Natural killer cell (primary cell): Measurements from ENCODE around the gene IRF1. TPM values are rescaled to one million over a fixed set of nuclear protein-coding genes. Genes with fewer than 3 reads are reported as not detected.

Experiments used
- ATAC-seq, 3 donors: fragments of 150-1000 bp in 2 of 3; fragments of 200-7000 bp in 1 of 3; cut with Tn5 transposase; 1 replicate in 1 of 3; 2 replicates in 2 of 3; pipeline ENCODE4 v1.10.0; 2021; ENCODE audit warnings: mild to moderate bottlenecking in 2 of 3, moderate library complexity in 2 of 3
- DNase-seq, 2 donors: peaks; one replicate each; pipeline versions ENCODE4 v3.0.0 to v3.0.0-alpha.2; 2013 to 2021; ENCODE audit warnings: mixed read lengths in 1 of 2
- H3K27ac ChIP-seq: one replicate; pipeline ENCODE4 v1.5.1; 2013; ENCODE audit warnings: mild to moderate bottlenecking, low read length
- H3K27me3 ChIP-seq: one replicate; pipeline ENCODE4 v1.6.1; 2013; ENCODE audit warnings: low read length; ENCODE audit not compliant: control insufficient read depth, insufficient read depth
- H3K36me3 ChIP-seq: one replicate; pipeline ENCODE4 v1.6.1; 2013; ENCODE audit warnings: low read length; ENCODE audit not compliant: control insufficient read depth, insufficient read depth
- H3K4me1 ChIP-seq: one replicate; pipeline ENCODE4 v1.6.1; 2013; ENCODE audit warnings: low read length; ENCODE audit not compliant: control insufficient read depth, insufficient read depth
- H3K4me3 ChIP-seq: one replicate; pipeline ENCODE4 v1.5.1; 2013; ENCODE audit warnings: low read length
- H3K9me3 ChIP-seq: one replicate; pipeline ENCODE4 v1.6.1; 2013; ENCODE audit warnings: low read length; ENCODE audit not compliant: control insufficient read depth, insufficient read depth
- H3K27ac Mint-ChIP-seq, 2 donors: one replicate each; pipeline ENCODE4 v1.8.0; 2022; ENCODE audit warnings: mild to moderate bottlenecking in 2 of 2, mixed read lengths in 2 of 2, moderate library complexity in 1 of 2
- H3K27me3 Mint-ChIP-seq, 2 donors: one replicate each; pipeline ENCODE4 v1.8.0; 2022; ENCODE audit warnings: low read depth in 2 of 2, mixed read lengths in 2 of 2
- H3K36me3 Mint-ChIP-seq: one replicate; pipeline ENCODE4 v1.8.0; 2022; ENCODE audit warnings: mixed read lengths
- H3K4me1 Mint-ChIP-seq, 2 donors: one replicate each; pipeline ENCODE4 v1.8.0; 2022; ENCODE audit warnings: mixed read lengths in 2 of 2
- H3K4me3 Mint-ChIP-seq: one replicate; pipeline ENCODE4 v1.8.0; 2022; ENCODE audit warnings: mild to moderate bottlenecking, moderate library complexity, mixed read lengths
- H3K9me3 Mint-ChIP-seq, 2 donors: one replicate each; pipeline ENCODE4 v1.8.0; 2022; ENCODE audit warnings: mixed read lengths in 2 of 2
- WGBS: methylation state at CpG from one replicate; pipeline ENCODE4 v1.1.7; 2013; ENCODE audit warnings: missing lambda C conversion rate; ENCODE audit not compliant: insufficient coverage; 5-methylcytosine and 5-hydroxymethylcytosine counted together
- intact Hi-C: fragments of 100-400 bp; cut with micrococcal nuclease; formaldehyde crosslinking; loops from one replicate; pipeline ENCODE4 v1.14.2; 2022
- total RNA-seq, 4 donors: library from RNA; stranded (reverse); fragments of 120-200 nt in 1 of 4; gene quantifications; one replicate each; pipeline versions ENCODE4 v1.2.3 to v1.2.4, GENCODE V29; 2013 to 2022
- TF ChIP-seq, protein P1 (sequence below): fragments of 200-600 bp; IDR thresholded peaks from one replicate; pipeline ENCODE4 v1.8.0; 2022; ENCODE audit warnings: antibody characterized with exemption

Gene IRF1
- total RNA-seq, 3 donors from 2014 or later (not counting 1 experiment from before 2014, with no cell fraction given), result 1,190 to 1,513 (median 1,282) TPM

DNA sequence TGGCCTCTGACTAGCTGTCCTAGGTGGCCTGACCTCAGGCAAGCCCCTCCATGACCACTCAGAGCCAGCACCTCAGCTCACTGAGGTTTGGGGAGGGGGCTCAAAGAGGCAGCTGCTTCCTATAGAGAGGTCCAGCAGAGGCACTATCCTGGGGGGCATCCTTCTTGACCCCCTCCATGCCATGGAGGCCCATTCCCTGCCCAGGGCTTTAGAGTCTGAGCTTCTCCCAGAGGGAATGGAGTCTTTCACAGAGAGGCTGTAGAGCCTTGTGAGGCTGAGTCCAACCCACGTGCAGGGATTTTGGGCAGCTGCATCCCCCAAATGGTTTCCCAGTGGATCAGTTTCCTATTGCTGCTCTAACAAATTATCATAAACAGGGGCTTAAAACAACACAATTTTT, 16.9 kb downstream of the IRF1 start:
- WGBS, result 100% methylated on average over 1 of the region's 1 CpG
- Mint-ChIP-seq H3K9me3 (no peaks in the 10 kb centered on the region), H3K4me3 (peak overlapping the region; percentile 78), H3K27me3 (no peaks in the 10 kb centered on the region), H3K36me3 (no peaks in the 10 kb centered on the region), H3K4me1 (peaks cover 91 to 93% of the 10 kb centered on the region in 2 donors), H3K27ac (peak overlapping the region; percentile 97 to 100)
- H3K4me1 ChIP-seq, result peaks cover 99% of the 10 kb centered on the region
- no peak for ATAC-seq
- H3K36me3 ChIP-seq, result peaks cover 16% of the 10 kb centered on the region
- peak; percentile 33 to 53 for DNase-seq
- H3K27ac ChIP-seq, result peak overlapping the region; percentile 85
- intact Hi-C loops, result loop anchor here (2.0 kb wide), 2 partner anchors 15 to 17 kb away; no protein-coding TSS in a partner anchor
- H3K27me3 ChIP-seq, result no peaks in the 10 kb centered on the region
- H3K4me3 ChIP-seq, result no peak overlapping the region
- H3K9me3 ChIP-seq, result no peaks in the 10 kb centered on the region
- TF ChIP-seq, protein P1, sequence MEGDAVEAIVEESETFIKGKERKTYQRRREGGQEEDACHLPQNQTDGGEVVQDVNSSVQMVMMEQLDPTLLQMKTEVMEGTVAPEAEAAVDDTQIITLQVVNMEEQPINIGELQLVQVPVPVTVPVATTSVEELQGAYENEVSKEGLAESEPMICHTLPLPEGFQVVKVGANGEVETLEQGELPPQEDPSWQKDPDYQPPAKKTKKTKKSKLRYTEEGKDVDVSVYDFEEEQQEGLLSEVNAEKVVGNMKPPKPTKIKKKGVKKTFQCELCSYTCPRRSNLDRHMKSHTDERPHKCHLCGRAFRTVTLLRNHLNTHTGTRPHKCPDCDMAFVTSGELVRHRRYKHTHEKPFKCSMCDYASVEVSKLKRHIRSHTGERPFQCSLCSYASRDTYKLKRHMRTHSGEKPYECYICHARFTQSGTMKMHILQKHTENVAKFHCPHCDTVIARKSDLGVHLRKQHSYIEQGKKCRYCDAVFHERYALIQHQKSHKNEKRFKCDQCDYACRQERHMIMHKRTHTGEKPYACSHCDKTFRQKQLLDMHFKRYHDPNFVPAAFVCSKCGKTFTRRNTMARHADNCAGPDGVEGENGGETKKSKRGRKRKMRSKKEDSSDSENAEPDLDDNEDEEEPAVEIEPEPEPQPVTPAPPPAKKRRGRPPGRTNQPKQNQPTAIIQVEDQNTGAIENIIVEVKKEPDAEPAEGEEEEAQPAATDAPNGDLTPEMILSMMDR, result no peak

DNA sequence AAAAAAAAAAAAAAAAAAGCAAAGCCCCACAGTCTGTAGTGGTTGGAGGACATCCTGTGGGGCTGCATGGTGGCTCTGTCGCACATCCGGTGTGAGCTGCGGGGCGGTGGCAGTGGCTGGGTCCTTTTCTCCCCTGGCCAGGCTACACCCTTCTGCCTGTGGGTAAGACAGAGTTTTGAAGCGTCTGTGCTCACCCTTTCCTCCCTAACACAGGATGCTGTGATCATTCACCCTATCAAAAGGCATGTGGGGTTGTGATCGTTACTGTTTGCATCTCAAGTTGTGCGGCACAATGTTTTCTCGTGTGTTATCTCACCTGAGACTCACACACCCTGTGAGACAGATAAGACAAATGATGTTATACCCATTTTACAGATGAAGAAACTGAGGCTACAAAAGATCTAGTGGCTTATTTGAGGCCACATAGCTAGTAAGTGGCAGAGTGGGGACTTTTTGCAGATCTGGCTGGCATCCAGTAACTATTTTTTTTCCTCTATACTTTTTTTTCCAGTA, 17.5 kb downstream of the IRF1 start:
- no peaks in the 10 kb centered on the region for H3K27me3 Mint-ChIP-seq
- ATAC-seq (peak; percentile 66 to 93 (median 72)), DNase-seq (peak; percentile 90 to 94)
- peaks cover 91 to 93% of the 10 kb centered on the region in 2 donors for H3K4me1 Mint-ChIP-seq
- H3K36me3 Mint-ChIP-seq, result no peaks in the 10 kb centered on the region
- H3K4me3 Mint-ChIP-seq, result peak overlapping the region; percentile 78
- Histone ChIP-seq H3K9me3 (no peaks in the 10 kb centered on the region), H3K36me3 (peaks cover 16% of the 10 kb centered on the region), H3K4me3 (no peak overlapping the region), H3K27ac (peak overlapping the region; percentile 85), H3K27me3 (no peaks in the 10 kb centered on the region), H3K4me1 (peaks cover 99% of the 10 kb centered on the region)
- no peaks in the 10 kb centered on the region for H3K9me3 Mint-ChIP-seq
- peak overlapping the region; percentile 97 to 100 for H3K27ac Mint-ChIP-seq
- intact Hi-C loops, result loop anchor here (2.0 kb wide), 2 partner anchors 16 kb away; no protein-coding TSS in a partner anchor
- 0% methylated on average over 6 of the region's 8 CpGs for WGBS
- TF ChIP-seq, protein P1, result no peak

DNA sequence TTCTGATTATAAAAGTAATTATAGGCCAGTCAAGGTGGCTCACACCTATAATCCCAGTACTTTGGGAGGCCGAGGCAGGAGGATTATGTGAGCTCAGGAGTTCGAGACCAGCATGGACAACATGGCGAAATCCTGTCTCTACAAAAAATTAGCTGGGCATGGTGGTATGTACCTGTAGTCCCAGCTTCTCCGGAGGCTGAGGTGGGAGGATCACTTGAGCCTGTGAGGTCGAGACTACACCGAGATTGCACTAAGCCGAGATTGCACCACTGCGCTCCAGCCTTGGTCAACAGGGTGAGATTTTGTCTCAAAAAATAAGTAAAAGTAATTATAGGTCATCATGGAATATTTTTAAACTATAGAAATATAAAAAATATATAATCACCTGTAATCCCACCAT, 18.1 kb downstream of the IRF1 start:
- TF ChIP-seq, protein P1, result no peak
- Mint-ChIP-seq H3K9me3 (no peaks in the 10 kb centered on the region), H3K27me3 (no peaks in the 10 kb centered on the region), H3K36me3 (no peaks in the 10 kb centered on the region), H3K4me3 (no peak overlapping the region), H3K27ac (peak overlapping the region; percentile 97 to 100), H3K4me1 (peaks cover 91 to 93% of the 10 kb centered on the region in 2 donors)
- Histone ChIP-seq H3K27ac (peak overlapping the region; percentile 85), H3K27me3 (no peaks in the 10 kb centered on the region), H3K4me1 (peaks cover 99% of the 10 kb centered on the region), H3K36me3 (peaks cover 16% of the 10 kb centered on the region), H3K9me3 (no peaks in the 10 kb centered on the region), H3K4me3 (no peak overlapping the region)
- ATAC-seq (no peak), DNase-seq (peak; percentile 21 to 36)
- 75% methylated on average over 7 of the region's 8 CpGs for WGBS
- intact Hi-C loops, result loop anchor here (2.0 kb wide), 2 partner anchors 16 kb away; no protein-coding TSS in a partner anchor
